Left renal pelvis (tissue), 4 donors: ENCODE results near the gene TMEM198. TPM values are rescaled to one million over a fixed set of nuclear protein-coding genes. Genes with fewer than 3 reads are reported as not detected.
A peak's percentile ranks its signal among the peaks of the same experiment; 100 is the strongest.

Source experiments
- DNase-seq, 4 donors: peaks; one replicate each; pipeline ENCODE4 v3.0.0-alpha.2; 2013; ENCODE audit warnings: low read depth in 4 of 4, low spot score in 3 of 4
- polyA plus RNA-seq, 4 donors: library from polyadenylated mRNA; unstranded; fragments of 120-200 nt; gene quantifications; one replicate each; pipeline ENCODE4 v1.2.1, GENCODE V29; 2013; ENCODE audit not compliant: insufficient read length in 4 of 4

Gene TMEM198, protein sequence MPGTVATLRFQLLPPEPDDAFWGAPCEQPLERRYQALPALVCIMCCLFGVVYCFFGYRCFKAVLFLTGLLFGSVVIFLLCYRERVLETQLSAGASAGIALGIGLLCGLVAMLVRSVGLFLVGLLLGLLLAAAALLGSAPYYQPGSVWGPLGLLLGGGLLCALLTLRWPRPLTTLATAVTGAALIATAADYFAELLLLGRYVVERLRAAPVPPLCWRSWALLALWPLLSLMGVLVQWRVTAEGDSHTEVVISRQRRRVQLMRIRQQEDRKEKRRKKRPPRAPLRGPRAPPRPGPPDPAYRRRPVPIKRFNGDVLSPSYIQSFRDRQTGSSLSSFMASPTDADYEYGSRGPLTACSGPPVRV
- 1 to 10 TPM; 2.5 to 3.7 (median 2.9) TPM for polyA plus RNA-seq

DNA sequence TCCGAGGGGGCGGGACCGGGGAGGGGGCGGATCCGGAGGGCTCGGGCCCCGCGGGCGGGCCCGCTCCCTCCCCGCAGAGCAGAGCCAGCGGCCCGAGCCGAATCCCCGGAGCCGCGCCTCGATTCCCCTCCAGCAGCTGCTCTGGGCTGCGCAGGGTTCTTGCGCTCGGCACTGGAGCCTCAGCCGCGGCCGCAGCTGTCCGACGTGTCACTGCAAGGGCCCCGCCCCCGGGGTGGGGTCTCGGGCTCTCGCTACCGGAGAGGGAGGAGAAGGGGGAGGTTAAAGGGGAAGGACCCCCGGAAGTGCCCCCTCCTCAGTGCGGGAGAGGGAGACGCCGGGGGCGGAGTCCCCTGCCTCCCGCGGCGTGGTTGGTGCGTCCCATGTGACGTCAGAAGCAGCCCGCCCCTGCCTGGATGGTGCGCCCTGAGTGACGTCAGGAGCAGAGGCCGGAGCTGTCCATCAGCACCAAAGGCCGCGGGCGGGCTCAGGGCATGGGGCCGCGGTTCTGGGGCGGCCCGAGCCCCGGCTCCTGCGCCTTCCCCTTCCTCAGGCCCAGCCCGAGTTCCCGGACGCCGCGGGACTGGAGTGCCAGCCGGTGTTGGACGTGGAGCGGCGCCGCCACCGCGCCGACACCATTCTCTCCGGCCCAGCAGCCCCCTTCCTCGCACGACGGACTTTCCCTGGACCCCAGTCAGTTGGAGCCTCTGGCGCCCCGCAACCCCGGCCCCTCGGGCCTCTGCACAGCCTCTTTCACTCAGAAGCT lies at the start of gene TMEM198, which contains the start of gene CHPF:
TSS of gene TMEM198 (plus strand) at position 433 of the 763 bp plus-strand sequence. CDS start 700 bp downstream, outside the sequence.
TSS of gene CHPF (minus strand) at position 214 of the 763 bp plus-strand sequence. CDS start 271 bp downstream, outside the sequence.
- peak; percentile 94 to 98 (median 98) for DNase-seq

DNA sequence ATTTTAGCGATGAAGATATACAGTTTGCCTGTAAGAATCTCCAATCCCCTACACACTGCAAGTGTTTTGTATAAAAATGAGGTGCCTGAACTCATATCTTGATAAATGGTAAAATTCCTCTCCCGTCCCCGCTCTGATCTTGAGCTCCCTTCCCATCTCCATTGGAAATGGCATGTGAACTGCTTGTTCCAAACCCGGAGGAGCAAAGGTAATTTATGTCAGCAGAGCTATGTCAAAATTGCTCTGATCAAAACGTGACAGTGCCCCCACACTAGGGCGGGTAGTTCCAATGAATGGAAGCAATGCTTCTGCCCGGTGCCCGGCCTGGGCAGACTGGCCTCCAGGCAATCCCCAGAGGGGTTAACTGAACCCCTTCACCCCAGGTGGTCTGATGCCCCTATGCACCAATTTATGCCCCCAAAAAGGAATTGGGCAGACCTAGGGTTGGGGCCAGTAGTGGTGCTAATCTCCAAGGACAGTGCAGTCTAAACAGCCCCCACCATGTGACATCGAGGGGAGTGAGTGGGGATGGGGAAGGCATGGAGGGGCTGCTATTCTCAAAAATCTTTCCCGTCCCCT lies 48.8 kb upstream of the TMEM198 start:
- no peak for DNase-seq

DNA sequence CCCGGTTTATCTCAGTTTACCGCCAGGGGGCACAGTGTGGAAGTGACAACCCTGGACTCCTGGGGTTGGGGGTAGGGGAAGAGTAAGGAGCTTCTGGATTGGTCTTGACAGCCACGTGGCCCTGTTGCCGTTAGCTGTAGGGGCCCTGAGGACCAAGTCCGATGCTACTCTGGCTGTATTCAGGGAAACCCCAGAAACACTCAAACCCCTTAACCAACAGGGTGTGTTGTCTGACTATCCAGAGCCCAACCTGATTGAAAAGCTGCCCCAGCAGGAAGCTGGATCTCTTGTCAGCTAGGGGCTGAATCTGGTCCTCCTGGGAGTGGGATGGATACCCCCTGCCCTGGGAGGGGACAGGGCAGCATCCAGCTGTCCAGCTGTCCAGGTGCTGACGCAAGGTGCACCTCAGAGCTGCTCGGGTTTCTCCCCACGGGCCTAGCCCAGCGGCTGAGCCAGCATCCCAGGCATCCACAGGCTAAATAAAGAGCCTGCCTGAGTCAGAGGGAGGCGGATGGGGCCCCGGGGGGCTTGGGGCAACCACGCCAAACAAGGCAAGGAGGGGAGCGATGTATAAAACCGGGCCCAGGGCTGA lies 48.2 kb upstream of the TMEM198 start:
- no peak for DNase-seq

DNA sequence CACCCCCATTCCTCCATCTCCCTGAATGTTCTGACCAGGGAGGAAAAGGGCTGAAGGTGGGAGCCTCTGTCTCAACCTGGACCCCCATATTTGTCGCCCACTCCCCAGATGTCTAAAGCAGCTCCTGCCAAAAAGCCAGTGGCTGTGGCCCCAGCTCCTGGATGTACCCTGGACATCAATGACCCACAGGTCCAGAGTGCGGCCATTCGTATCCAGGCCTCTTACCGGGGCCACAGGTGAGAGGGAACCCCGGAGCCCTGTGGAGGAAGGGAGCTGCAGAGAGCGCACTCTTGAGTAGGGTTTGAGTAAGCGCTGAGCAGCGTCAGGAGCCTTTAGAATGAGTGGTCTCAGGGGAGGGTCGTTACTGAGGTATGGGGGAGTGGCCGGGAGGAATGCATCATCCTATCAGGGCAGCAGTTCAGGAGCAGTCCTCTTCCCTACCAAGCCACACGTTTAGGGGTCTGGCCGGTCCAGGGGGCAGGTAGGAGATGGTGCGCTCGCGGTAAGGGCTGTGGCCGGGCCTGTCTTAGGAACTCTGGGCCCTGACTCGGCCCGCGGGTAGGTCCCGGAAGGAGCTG lies 47.5 kb upstream of the TMEM198 start:
- DNase-seq = no peak

DNA sequence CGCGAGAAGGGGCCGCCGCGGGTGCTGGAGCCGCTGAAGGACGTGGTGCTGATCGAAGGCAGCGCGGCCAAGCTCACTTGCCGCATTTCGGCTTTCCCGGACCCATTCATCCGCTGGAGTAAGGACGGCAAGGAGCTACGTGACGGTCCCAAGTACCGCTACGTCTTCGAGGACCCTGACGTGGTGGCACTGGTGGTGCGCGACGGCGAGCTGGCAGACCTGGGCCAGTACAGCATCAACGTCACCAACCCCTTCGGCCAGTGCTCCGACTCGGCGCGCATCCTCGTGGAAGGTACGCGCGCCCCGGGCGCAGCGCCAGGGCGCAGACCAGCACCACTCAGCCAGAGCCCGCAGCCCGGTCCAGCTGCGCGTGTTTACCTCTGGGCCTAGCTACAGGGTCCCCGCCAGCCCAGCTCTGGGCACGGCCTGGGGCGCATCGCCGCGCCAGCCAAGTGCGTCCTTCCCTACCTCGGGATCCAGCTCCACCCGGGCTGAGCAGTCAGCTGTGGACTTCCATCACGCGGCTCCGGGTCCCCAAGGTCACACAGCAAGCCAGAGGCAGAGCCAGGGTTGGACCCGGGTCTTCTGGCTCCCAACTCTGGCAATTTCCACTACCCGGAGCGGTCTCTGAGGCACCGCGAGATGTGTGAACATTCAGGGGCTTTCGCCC lies 46.9 kb upstream of the TMEM198 start:
- no peak for DNase-seq

DNA sequence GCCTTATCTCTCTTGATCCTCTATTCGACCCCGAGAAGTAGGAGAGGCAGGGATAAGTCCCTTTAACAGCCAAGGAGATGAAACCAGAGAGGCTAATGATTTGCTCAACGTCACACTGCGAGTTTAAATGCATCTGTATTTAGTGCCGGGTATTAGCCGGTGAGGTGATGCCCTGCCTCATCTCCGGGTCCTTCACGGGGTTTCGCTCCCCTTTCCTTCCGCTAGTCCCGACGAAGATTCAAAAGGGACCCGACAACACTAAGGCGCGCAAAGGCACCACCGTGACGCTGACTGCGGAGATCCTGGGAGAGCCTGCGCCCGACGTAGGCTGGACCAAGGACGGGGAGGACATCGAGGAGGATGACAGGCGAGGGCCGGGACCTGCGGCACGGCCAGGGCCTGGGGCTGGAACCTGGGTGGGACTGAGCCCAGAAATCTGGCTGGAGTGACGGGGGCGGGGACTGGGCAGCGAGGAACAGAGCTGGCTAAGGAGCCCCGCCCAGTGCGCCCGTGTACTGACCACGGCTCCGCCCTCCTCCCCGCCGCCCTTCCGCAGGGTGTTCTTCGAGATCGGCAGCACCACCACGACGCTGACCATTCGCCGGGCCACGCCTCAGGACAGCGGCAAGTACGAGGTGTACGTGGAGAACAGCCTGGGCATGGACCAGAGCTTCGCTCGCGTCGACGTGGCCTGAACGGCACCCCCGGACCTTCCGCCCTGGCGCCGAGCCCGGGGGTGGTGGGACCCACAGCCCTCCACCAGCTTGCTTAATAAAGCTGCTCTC lies 46.1 kb upstream of the TMEM198 start:
- no peak for DNase-seq

DNA sequence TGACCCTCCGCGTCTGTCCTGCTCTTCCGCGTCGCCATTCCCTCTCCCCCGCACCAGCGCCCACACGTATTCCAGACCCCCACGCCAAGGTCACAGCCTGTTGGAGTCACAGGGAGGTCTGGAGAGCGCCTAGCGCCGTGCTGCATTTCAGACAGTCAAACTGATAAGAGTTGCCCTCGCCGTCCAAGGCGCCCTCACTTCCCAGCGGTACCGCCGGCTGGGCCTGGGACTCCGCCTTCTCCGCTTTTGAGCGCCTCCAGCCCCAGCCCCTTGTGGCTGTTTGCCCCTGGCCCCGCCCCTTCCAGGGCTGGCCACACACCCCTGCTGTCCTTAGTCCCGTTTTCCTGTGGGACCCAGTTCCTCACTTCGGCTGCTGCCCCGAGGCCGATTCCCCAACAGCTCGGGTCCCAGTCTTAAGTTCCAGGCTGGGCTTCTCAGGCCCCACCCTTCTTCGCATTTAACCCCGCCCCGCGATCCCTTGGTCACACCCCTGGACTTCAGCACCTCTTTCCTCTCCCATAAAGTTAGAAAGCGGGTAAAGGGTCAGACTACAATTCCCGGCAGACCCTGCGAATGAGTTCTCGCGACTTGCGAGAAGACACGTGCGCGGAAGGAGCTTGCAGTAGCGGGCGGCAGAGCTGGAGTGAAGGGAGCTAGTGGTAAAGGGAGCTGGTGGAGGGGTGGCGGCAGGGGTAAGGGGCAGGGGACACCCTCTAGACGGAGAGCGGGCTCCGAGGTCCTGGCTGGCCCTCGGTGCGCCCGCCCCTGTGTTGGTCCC lies 45.4 kb upstream of the TMEM198 start, which contains the start of gene GMPPA:
TSS of gene GMPPA (plus strand) at position 612 of the 778 bp plus-strand sequence. CDS start 1,085 bp downstream, outside the sequence.
- peak; percentile 94 to 96 (median 96) for DNase-seq

DNA sequence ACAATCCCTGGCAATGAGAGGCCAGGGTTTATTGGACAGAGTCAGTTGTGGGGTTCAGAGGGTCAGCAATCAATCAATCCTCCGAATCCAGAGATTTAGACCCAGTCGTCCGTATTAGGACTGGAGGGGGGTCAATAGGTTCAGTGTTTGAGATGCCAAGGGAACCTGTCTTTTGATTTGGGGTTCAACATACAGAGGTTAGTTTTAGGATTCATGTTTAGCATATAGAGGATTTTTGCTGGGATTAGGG lies 44.8 kb upstream of the TMEM198 start:
- no peak for DNase-seq

DNA sequence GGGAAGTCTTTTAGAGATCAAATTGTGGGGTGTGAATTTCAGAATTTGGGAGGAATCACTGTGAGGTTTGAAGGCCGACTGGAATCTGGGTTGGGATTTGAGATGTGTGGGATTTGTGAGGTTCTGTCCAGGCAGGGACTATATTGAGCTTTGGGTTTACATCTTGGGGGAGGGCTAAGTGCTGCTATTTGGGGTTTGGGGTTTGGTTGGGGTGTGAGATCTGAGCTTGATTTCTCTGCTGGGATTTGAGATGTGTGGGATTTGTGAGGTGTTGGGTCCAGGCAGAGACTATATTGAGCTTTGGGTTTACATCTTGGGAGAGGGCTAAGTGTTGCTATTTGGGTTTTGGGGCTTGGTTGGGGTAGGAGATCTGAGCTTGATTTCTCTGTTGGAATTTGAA lies 44.3 kb upstream of the TMEM198 start:
- DNase-seq = no peak

DNA sequence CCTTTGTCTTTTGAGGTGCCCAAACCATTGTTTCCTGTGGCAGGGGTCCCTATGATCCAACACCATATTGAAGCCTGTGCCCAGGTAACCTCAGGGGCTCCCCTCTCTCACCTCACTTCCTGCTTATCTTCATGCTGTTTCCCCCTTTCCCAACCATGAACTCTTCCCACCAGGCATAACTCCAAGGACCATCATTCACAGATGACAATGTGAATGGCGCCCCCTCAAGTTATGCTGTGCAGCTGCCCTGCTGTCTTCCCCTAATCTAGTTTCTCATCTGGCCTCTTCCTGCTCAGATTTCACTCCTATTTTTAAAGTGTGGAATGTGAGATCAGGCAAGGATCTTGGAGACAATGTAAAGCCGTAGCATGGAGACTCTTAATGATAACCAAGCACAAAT lies 43.7 kb upstream of the TMEM198 start:
- DNase-seq = no peak

DNA sequence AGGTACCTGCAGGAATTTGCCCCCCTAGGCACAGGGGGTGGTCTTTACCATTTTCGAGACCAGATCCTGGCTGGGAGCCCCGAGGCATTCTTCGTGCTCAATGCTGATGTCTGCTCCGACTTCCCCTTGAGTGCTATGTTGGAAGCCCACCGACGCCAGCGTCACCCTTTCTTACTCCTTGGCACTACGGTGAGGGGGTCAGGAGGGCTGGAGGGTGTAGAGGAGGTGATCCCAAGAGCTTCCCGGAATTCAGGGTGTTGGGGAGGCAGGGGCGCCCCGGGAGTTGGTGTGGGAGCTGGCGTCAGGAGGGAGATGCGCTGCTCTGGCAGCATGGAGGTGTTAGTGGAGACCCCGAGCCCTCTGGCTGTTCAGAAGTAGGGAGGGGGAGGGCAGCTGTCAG lies 42.0 kb upstream of the TMEM198 start:
- no peak for DNase-seq

DNA sequence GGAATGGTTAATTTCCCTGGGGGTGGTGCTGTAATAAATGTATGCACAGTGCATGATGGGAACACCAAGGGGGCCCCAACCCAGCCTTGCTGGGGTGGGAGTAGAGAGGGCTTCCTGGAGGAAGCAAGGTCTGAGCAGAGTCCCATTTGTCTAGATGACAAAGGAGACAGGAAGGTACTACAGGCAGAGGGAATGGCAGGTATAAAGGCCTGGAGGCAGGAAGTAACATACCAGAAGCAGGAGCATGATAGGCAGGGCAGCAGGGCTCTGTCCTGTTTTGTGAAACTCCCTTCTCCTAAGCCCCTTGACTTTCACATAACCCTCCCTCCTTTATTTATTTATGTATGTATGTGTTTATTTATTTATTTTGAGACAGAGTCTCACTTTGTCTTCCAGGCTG lies 41.2 kb upstream of the TMEM198 start:
- DNase-seq = no peak

DNA sequence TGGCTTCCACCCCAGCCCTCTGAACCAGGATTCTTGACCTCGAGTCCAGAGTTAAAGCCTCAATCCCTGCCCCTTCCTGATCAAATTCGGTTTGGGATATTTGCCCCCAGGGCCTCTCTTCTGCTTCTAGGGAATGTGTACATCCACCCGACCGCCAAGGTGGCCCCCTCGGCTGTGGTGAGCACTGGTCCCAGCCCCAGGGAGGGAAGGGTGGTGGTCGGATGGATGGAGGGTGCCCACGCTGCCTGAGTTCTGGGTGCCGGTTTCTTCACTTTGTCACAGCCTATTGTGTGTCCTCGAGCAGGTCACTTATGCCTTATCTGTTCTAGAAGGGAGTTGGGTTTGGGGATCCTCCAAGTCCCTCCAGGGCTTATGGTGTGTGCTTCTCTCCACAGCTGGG lies 38.2 kb upstream of the TMEM198 start:
- no peak for DNase-seq

DNA sequence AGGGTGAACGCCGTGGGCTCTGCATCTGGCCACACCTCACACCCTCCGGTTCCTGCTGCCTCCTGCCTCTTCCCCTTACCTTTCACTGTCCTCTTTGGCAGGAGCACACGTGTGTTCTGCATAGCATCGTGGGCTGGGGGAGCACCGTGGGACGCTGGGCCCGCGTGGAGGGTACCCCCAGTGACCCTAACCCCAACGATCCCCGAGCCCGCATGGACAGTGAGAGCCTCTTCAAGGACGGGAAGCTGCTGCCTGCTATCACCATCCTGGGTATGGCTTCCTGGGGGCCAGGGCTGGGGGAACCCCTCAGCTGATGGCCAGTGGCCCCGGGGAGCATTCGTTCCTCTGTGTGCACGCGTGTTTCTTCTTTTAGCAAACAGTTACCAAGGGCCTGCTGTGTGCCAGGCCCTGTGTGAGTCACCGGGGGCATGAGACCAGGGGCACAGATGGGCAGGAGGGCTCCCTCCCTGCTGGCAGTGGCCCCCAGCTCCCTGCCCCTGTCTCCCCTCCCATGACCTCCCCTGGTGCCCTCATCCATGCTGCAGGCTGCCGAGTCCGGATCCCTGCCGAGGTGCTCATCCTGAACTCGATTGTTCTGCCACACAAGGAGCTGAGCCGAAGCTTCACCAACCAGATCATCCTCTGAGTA lies 37.6 kb upstream of the TMEM198 start:
- no peak for DNase-seq

DNA sequence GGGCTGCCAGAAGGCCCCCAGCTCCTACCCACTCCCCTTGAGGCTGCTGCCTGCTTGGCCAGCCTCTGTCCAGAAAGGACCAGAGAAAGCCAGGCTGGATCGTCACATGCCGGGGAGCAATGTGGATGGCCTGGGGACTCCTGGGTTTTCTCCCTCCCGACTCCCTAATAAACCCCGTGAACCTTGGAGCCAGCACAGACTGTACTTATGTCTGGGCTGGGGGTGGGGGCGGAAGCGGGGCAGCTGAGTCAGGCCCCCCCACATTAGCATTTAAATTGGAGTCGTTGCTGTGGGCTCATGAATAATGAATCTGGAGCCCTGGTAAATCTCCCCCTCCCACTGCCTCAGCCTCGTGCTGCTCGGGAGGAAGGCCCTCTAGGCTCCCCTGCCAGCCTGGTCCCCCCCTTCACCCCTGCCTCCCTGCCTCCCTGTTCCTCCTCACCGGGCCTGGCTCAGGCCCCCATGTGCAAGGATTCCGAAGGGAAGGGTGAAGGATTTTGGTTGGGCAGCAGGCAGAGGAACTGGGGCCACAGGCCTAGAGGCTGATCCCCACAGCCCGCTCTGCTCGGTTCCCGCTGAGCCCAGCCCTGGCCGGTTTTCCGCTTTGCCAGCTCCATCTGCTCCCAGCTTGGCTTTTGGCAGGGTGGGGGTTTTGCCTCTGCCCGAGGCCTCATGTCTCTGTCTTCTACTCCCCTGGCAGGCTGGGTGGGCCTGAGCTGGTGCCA lies 36.9 kb upstream of the TMEM198 start:
- no peak for DNase-seq

DNA sequence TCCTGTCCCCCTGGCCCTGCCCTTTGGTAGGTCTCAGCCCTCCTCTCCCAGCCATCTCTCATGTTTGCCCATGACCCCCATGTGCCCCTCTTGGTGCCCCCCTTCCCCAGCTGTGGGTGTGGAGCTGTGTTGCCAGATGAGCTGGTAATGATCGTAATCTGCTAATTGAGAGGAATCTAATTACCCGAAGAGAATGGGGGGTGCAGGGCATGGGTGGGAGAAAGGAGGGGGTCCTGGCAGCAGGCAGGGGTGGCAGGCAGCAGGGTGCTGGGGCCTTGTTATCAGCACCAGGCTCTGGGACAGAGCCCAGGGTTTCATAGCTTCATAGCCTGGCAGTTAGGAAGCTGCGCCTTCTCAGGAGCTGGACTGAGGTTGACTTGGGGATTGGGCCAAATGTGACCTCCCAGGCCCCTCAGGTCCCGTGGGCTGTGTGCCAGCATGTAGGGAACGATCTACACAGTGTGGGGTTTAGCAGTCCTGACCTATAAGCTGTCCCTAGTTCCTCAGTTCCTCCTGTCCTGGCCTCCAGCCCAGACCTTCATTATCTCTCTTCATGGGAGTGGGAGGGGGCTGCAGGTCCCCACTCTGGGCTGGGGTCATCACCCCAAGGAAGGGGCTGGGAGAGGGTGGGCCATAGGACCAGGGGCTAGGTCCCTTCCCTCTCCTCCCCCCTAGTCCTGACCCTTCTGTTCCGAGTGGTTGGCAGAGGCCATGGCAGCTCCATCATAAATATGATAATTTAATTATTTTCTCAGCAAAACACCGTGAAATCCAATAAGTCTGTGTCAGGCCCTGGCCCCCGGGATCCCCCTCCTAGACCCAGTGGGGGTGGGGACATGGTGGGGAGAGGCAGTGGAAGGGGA lies 36.0 kb upstream of the TMEM198 start:
- no peak for DNase-seq

DNA sequence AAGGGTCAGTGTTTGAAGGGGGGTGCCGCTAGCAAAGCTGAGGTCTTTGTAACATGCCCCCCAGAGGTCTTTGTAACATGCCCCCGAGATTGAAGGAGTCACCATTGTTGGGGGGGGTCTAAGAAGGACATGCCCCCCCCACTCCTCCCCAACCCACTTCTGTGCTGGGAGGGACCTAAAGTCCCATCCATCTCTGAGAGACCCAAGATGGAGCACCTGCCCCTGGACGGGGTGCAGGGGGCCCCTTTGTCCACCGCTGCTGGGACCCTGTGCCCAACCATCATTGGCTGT lies 35.4 kb upstream of the TMEM198 start:
- no peak for DNase-seq
